ENCODE data around the gene HELQ.

HELQ gene

GRCh38 chr4:83369831-83370639 is 85.6 kb downstream of the HELQ start:
- DNase-seq: no peak

GRCh38 chr4:83364312-83364711 is 91.3 kb downstream of the HELQ start:
- no peak for DNase-seq

- DNase-seq: no peak
Observed at GRCh38 chr4:83362492-83363329, 92.9 kb downstream of the HELQ start.

GRCh38 chr4:83361416-83362103 is 94.1 kb downstream of the HELQ start:
- DNase-seq: no peak

- no peak for DNase-seq
Observed at GRCh38 chr4:83360018-83360417, 95.6 kb downstream of the HELQ start.

GRCh38 chr4:83358410-83358809 is 97.2 kb downstream of the HELQ start:
- no peak for DNase-seq
